ENCODE measurements around the gene HSPA12B. TPM values are rescaled to one million over a fixed set of nuclear protein-coding genes. Genes with fewer than 3 reads are reported as not detected.
A peak's percentile ranks its signal among the peaks of the same experiment; 100 is the strongest.

HSPA12B gene
- total and polyA plus RNA-seq, 2 of the 13 experiments (the other 11 are each of a cell fraction or from before 2014, with no cell fraction given) = 0.01 TPM; not detected in 1

GRCh38 chr20:3745686-3746173 lies 13.2 kb downstream of the HSPA12B start:
- CTCF ChIA-PET (ENCODE audit: low intra/inter-chr PET ratio, low total read pairs) = no interaction called here
- peaks cover 56% of the 10 kb centered on the region for H3K4me1 ChIP-seq (ENCODE audit: insufficient read depth, low read length)

More at GRCh38 chr20:3745686-3746173, 13.2 kb downstream of the HSPA12B start:
- Histone ChIP-seq H2AFZ (ENCODE audit: low read length) (no peak overlapping the region), H4K20me1 (ENCODE audit: insufficient read depth, low read length) (no peaks in the 10 kb centered on the region), H3K9ac (ENCODE audit: insufficient read depth, low read depth, low read length) (no peak overlapping the region), H3K9me3 (ENCODE audit: low read length) (no peaks in the 10 kb centered on the region), H3K4me2 (ENCODE audit: low read depth, low read length) (peak overlapping the region; percentile 69), H3K36me3 (replicated peaks in 1 of 2; ENCODE audit: control insufficient read depth in 1 of 2, insufficient read depth in 2 of 2, low read length in 2 of 2) (no peaks in the 10 kb centered on the region), H3K27me3 (ENCODE audit: control insufficient read depth in 1 of 2, insufficient read depth in 2 of 2, low read length in 2 of 2) (peaks cover 10 to 47% of the 10 kb centered on the region in 2 experiments; a peak in 4 of 5 replicates), H3K79me2 (ENCODE audit: insufficient read depth, low read length) (no peaks in the 10 kb centered on the region), H3K4me3 (replicated peaks in 1 of 3; ENCODE audit: insufficient read depth in 1 of 3, low read depth in 2 of 3, low read length in 3 of 3) (peak overlapping the region in 1 of 3 experiments; percentile 64; a peak in 1 of 6 replicates), H3K27ac (ENCODE audit: extremely low read length, insufficient read depth, low read length) (no peak overlapping the region)
- DNase-seq (ENCODE audit: low spot score) (no peak), ATAC-seq (no peak), FAIRE-seq (no peak)
- 18% methylated on average over 9 of the region's 11 CpGs for WGBS (ENCODE audit: low lambda C conversion rate)
- peak; percentile 76; the same call in 1 of the 2 replicates for TF ChIP-seq NFIB (CRISPR knock-in tag; IDR thresholded peaks at IDR 0.05; ENCODE audit: borderline replicate concordance)
- 0 out of 2 replicates have a peak, but pooled peaks have one; percentile 23 for TF ChIP-seq HHEX (CRISPR knock-in tag; IDR thresholded peaks at IDR 0.05)
- TF ChIP-seq TGIF2 (CRISPR knock-in tag; IDR thresholded peaks at IDR 0.05) = no peak
- no peak; the same call in 1 of the 2 replicates for TF ChIP-seq GABPB1 (CRISPR knock-in tag; IDR thresholded peaks at IDR 0.05)
- TF ChIP-seq NRL (CRISPR knock-in tag; IDR thresholded peaks at IDR 0.05; ENCODE audit: borderline replicate concordance) = 0 out of 2 replicates have a peak, but pooled peaks have one; percentile 17
- no peak for TF ChIP-seq KMT2A (CRISPR knock-in tag; IDR thresholded peaks at IDR 0.05)
- peak; percentile 58; the same call in 1 of the 2 replicates for TF ChIP-seq ZNF605 (CRISPR knock-in tag; IDR thresholded peaks at IDR 0.05)
- TF ChIP-seq, protein P1, sequence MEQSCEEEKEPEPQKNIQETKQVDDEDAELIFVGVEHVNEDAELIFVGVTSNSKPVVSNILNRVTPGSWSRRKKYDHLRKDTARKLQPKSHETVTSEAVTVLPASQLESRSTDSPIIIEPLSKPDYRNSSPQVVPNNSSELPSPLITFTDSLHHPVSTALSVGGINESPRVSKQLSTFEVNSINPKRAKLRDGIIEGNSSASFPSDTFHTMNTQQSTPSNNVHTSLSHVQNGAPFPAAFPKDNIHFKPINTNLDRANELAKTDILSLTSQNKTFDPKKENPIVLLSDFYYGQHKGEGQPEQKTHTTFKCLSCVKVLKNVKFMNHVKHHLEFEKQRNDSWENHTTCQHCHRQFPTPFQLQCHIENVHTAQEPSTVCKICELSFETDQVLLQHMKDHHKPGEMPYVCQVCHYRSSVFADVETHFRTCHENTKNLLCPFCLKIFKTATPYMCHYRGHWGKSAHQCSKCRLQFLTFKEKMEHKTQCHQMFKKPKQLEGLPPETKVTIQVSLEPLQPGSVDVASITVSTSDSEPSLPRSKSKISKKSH (CRISPR knock-in tag; IDR thresholded peaks at IDR 0.05; ENCODE audit: borderline replicate concordance) = 0 out of 2 replicates have a peak, but pooled peaks have one; percentile 16
- 0 out of 2 replicates have a peak, but pooled peaks have one; percentile 10 for TF ChIP-seq ZNF430 (CRISPR knock-in tag; IDR thresholded peaks at IDR 0.05)
- TF ChIP-seq EZH2 (conservative IDR thresholded peaks at IDR 0.05; ENCODE audit: low read depth, low read length) = no peak
- 0 out of 2 replicates have a peak, but pooled peaks have one; percentile 13 for TF ChIP-seq ZNF292 (CRISPR knock-in tag; IDR thresholded peaks at IDR 0.05; ENCODE audit: borderline replicate concordance, low read depth)
- peak; percentile 27 for TF ChIP-seq AGO1 (IDR thresholded peaks at IDR 0.05; ENCODE audit: low read depth, low read length, poor library complexity, severe bottlenecking)
- 0 out of 2 replicates have a peak, but pooled peaks have one; percentile 2 for TF ChIP-seq ZNF788 (CRISPR knock-in tag; IDR thresholded peaks at IDR 0.05; ENCODE audit: borderline replicate concordance)
- intact Hi-C loops (cut with micrococcal nuclease; ENCODE audit: unreplicated experiment) (no loop called here), in situ Hi-C loops (cut with HindIII; ENCODE audit: extremely low pct_ligation_motif_present, low pct_unique_long_range_greater_than_20kb) (no loop called here)
- POLR2A ChIA-PET = interaction anchor here (0.6 to 2.3 kb wide), 9 partner anchors 10 to 85 kb away, joined by 3 to 10 read pairs (median 4); partner anchors contain the start of genes ADISSP, AP5S1 and SPEF1
- no TSS peak for BruUV-seq (replicated peaks)

Data from HepG2 (cell line).